RWPE2 (cell line): ENCODE data around the gene KREMEN2.
"Not testable (repeated sequence)": the region's sequence is repeated elsewhere in the genome, so short reads cannot be mapped to it uniquely, and the experiment has no call there.

Source experiments
- ATAC-seq: fragments of 200-7000 bp; cut with Tn5 transposase; 3 replicates; pipeline ENCODE4 v1.9.1; 2021; ENCODE audit warnings: low read depth
- DNase-seq: peaks from one replicate; pipeline ENCODE4 v3.0.0-alpha.2; 2020; ENCODE audit warnings: low spot score
- H3K27ac ChIP-seq: fragments of 450-650 bp; 2 replicates; pipeline ENCODE4 v1.5.1; 2017; ENCODE audit warnings: mild to moderate bottlenecking; ENCODE audit not compliant: poor library complexity, severe bottlenecking
- H3K27me3 ChIP-seq: fragments of 250-450 bp; sonication (Bioruptor Pico); 2 replicates; pipeline ENCODE4 v1.5.1; 2021; ENCODE audit warnings: mild to moderate bottlenecking, moderate library complexity; ENCODE audit not compliant: insufficient read depth, poor library complexity, severe bottlenecking
- H3K36me3 ChIP-seq: fragments of 250-450 bp; sonication (Bioruptor Pico); 2 replicates; pipeline ENCODE4 v1.5.1; 2020; ENCODE audit warnings: low read depth, mild to moderate bottlenecking, moderate library complexity
- H3K4me1 ChIP-seq: fragments of 250-450 bp; sonication (Bioruptor Pico); 2 replicates; pipeline ENCODE4 v1.5.1; 2021; ENCODE audit warnings: mild to moderate bottlenecking, moderate library complexity; ENCODE audit not compliant: insufficient read depth, poor library complexity, severe bottlenecking
- H3K4me3 ChIP-seq: fragments of 250-450 bp; sonication (Bioruptor Pico); 2 replicates; pipeline ENCODE4 v1.5.1; 2021; ENCODE audit warnings: mild to moderate bottlenecking, moderate library complexity; ENCODE audit not compliant: severe bottlenecking
- H3K9me3 ChIP-seq: fragments of 250-450 bp; sonication (Bioruptor Pico); 2 replicates; pipeline ENCODE4 v1.5.1; 2021; ENCODE audit warnings: mild to moderate bottlenecking, moderate library complexity; ENCODE audit not compliant: severe bottlenecking
- CTCF ChIP-seq: fragments of 450-650 bp; IDR thresholded peaks from one replicate; pipeline ENCODE4 v1.5.1; 2017; ENCODE audit warnings: mild to moderate bottlenecking, moderate library complexity; ENCODE audit not compliant: poor library complexity, severe bottlenecking

Gene KREMEN2

GRCh38 chr16:2924901-2925755, 38.9 kb upstream of the KREMEN2 start:
- H3K9me3 ChIP-seq = no peaks in the 10 kb centered on the region
- DNase-seq (no peak), ATAC-seq (peak; percentile 75)
- no peaks in the 10 kb centered on the region for H3K27me3 ChIP-seq
- no peak for TF ChIP-seq CTCF
- peak overlapping the region; percentile 12 for H3K27ac ChIP-seq
- no peak overlapping the region for H3K4me3 ChIP-seq
- peaks cover 6% of the 10 kb centered on the region for H3K4me1 ChIP-seq
- peaks cover 34% of the 10 kb centered on the region for H3K36me3 ChIP-seq

- DNase-seq (no peak), ATAC-seq (no peak)
- H3K27ac ChIP-seq = no peak overlapping the region
- no peaks in the 10 kb centered on the region for H3K27me3 ChIP-seq
- no peak for TF ChIP-seq CTCF
- peaks cover 35% of the 10 kb centered on the region for H3K36me3 ChIP-seq
- H3K4me1 ChIP-seq = peaks cover 6% of the 10 kb centered on the region
- no peak overlapping the region for H3K4me3 ChIP-seq
- H3K9me3 ChIP-seq = no peaks in the 10 kb centered on the region
Observed at GRCh38 chr16:2925951-2926649, 38.0 kb upstream of the KREMEN2 start.

GRCh38 chr16:2926650-2926999, 37.5 kb upstream of the KREMEN2 start:
- Histone ChIP-seq H3K4me3 (no peak overlapping the region), H3K36me3 (peaks cover 34% of the 10 kb centered on the region), H3K4me1 (peaks cover 6% of the 10 kb centered on the region), H3K9me3 (no peaks in the 10 kb centered on the region), H3K27me3 (no peaks in the 10 kb centered on the region), H3K27ac (no peak overlapping the region)
- no peak for DNase-seq
- TF ChIP-seq CTCF = no peak
- ATAC-seq = no peak; the same call in 2 of the 3 replicates

GRCh38 chr16:2927010-2927646, 36.9 kb upstream of the KREMEN2 start:
- no peak overlapping the region for H3K4me3 ChIP-seq

GRCh38 chr16:2928151-2928550, 35.9 kb upstream of the KREMEN2 start:
- H3K27me3 ChIP-seq, H3K9me3 ChIP-seq, DNase-seq, ATAC-seq, H3K4me1 ChIP-seq, H3K27ac ChIP-seq, H3K4me3 ChIP-seq: not testable (repeated sequence)
- peaks cover 24% of the 10 kb centered on the region for H3K36me3 ChIP-seq

More at GRCh38 chr16:2927010-2927646, 36.9 kb upstream of the KREMEN2 start:
- Histone ChIP-seq H3K36me3 (peaks cover 31% of the 10 kb centered on the region), H3K9me3 (no peaks in the 10 kb centered on the region), H3K27me3 (no peaks in the 10 kb centered on the region), H3K27ac (no peak overlapping the region), H3K4me1 (peaks cover 6% of the 10 kb centered on the region)
- peak; percentile 97 for TF ChIP-seq CTCF
- DNase-seq (no peak), ATAC-seq (peak; percentile 79)
